Measurements from ENCODE around the gene C6. TPM values are rescaled to one million over a fixed set of nuclear protein-coding genes. Genes with fewer than 3 reads are reported as not detected.

Gene C6
- polyA plus RNA-seq, 3 donors: not detected

DNA sequence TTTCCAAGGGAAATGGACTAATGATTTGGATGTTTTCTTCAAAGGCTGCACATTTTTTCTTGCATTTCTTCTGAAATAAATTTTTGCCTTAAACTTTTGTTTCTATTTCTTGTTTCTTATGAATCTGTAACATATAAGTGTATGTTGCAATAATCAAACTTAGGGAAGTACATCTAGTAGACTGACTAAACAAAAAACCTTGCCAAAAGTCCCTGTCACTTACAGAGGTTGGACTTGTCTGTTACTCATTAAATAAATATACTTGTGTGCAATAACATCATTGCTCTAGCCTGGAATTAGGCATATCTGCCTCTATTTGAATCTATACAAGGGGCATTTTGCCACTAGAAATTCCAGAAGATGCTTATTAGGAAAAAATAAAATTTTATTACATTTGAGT, 56.6 kb downstream of the C6 start:
- H2AFZ ChIP-seq (ENCODE audit: insufficient read depth, low read depth, low read length, poor library complexity, severe bottlenecking): no peak overlapping the region
- Mint-ChIP-seq H3K36me3 (no peaks in the 10 kb centered on the region), H3K9me3 (peaks cover 0 to 4% (median 0%) of the 10 kb centered on the region in 7 donors), H3K27me3 (ENCODE audit: low read depth in 3 of 3) (no peaks in the 10 kb centered on the region), H3K27ac (no peak overlapping the region), H3K4me1 (no peaks in the 10 kb centered on the region), H3K4me3 (no peak overlapping the region)
- no peak overlapping the region for H3K9ac ChIP-seq (ENCODE audit: insufficient read depth, low read length, poor library complexity, severe bottlenecking)
- H3K4me3 ChIP-seq (replicated peaks in 1 of 3; ENCODE audit: low read depth in 2 of 3, low read length in 3 of 3): no peak overlapping the region
- no peak overlapping the region for H3K4me2 ChIP-seq (replicated peaks; ENCODE audit: extremely low read depth, low read length, poor library complexity, severe bottlenecking)
- no peaks in the 10 kb centered on the region for H3K36me3 ChIP-seq (replicated peaks in 1 of 2; ENCODE audit: control insufficient read depth in 1 of 2, insufficient read depth in 2 of 2, low read length in 2 of 2)
- no peaks in the 10 kb centered on the region for H3K79me2 ChIP-seq (ENCODE audit: insufficient read depth, low read length)
- no peak for DNase-seq
- peaks cover 0 to 3% of the 10 kb centered on the region in 2 donors for H3K9me3 ChIP-seq (replicated peaks in 1 of 2; ENCODE audit: control insufficient read depth in 1 of 2, insufficient read depth in 1 of 2, low read length in 2 of 2)
- no peak overlapping the region for H3K27ac ChIP-seq (ENCODE audit: low read depth in 1 of 2, low read length in 2 of 2)
- intact Hi-C loops (cut with micrococcal nuclease): no loop called here
- H3K27me3 ChIP-seq (ENCODE audit: control insufficient read depth in 2 of 2, insufficient read depth in 2 of 2, low read length in 2 of 2): no peaks in the 10 kb centered on the region
- TF ChIP-seq, protein P1, sequence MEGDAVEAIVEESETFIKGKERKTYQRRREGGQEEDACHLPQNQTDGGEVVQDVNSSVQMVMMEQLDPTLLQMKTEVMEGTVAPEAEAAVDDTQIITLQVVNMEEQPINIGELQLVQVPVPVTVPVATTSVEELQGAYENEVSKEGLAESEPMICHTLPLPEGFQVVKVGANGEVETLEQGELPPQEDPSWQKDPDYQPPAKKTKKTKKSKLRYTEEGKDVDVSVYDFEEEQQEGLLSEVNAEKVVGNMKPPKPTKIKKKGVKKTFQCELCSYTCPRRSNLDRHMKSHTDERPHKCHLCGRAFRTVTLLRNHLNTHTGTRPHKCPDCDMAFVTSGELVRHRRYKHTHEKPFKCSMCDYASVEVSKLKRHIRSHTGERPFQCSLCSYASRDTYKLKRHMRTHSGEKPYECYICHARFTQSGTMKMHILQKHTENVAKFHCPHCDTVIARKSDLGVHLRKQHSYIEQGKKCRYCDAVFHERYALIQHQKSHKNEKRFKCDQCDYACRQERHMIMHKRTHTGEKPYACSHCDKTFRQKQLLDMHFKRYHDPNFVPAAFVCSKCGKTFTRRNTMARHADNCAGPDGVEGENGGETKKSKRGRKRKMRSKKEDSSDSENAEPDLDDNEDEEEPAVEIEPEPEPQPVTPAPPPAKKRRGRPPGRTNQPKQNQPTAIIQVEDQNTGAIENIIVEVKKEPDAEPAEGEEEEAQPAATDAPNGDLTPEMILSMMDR (IDR thresholded peaks at IDR 0.05): no peak
- H4K20me1 ChIP-seq (ENCODE audit: insufficient read depth, low read length): no peaks in the 10 kb centered on the region
- no peaks in the 10 kb centered on the region for H3K4me1 ChIP-seq (ENCODE audit: control insufficient read depth in 1 of 2, insufficient read depth in 2 of 2, low read length in 2 of 2)

DNA sequence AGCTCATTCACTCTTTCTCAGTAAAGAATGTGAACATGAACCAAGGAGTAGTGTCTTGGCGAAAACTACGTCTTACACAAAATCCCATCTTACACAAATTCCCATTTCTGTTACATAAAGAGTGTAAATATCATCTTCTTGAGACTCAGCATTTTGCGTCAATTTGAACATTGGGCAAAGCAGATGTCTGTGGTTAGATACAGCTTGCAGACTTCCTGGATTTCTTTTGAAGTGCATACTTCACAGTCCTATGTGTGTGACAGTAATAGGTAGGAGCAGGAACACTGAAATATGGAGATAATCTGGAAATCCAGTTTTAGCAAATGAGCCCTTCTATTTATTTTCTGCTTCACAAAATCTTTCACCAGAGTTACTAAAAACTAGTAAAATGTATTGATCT, 58.8 kb downstream of the C6 start:
- no peaks in the 10 kb centered on the region for H4K20me1 ChIP-seq (ENCODE audit: insufficient read depth, low read length)
- H3K9me3 ChIP-seq (replicated peaks in 1 of 2; ENCODE audit: control insufficient read depth in 1 of 2, insufficient read depth in 1 of 2, low read length in 2 of 2): peaks cover 0 to 6% of the 10 kb centered on the region in 2 donors
- no peak overlapping the region for H3K4me3 ChIP-seq (replicated peaks in 1 of 3; ENCODE audit: low read depth in 2 of 3, low read length in 3 of 3)
- DNase-seq: no peak
- Mint-ChIP-seq H3K27me3 (ENCODE audit: low read depth in 3 of 3) (no peaks in the 10 kb centered on the region), H3K4me3 (no peak overlapping the region), H3K27ac (no peak overlapping the region), H3K36me3 (no peaks in the 10 kb centered on the region), H3K4me1 (no peaks in the 10 kb centered on the region), H3K9me3 (peaks cover 0 to 8% (median 0%) of the 10 kb centered on the region in 7 donors)
- TF ChIP-seq, protein P1 (IDR thresholded peaks at IDR 0.05): no peak
- H3K9ac ChIP-seq (ENCODE audit: insufficient read depth, low read length, poor library complexity, severe bottlenecking): no peak overlapping the region
- H3K79me2 ChIP-seq (ENCODE audit: insufficient read depth, low read length): no peaks in the 10 kb centered on the region
- no peaks in the 10 kb centered on the region for H3K4me1 ChIP-seq (ENCODE audit: control insufficient read depth in 1 of 2, insufficient read depth in 2 of 2, low read length in 2 of 2)
- H3K4me2 ChIP-seq (replicated peaks; ENCODE audit: extremely low read depth, low read length, poor library complexity, severe bottlenecking): no peak overlapping the region
- H3K27ac ChIP-seq (ENCODE audit: low read depth in 1 of 2, low read length in 2 of 2): no peak overlapping the region
- H2AFZ ChIP-seq (ENCODE audit: insufficient read depth, low read depth, low read length, poor library complexity, severe bottlenecking): no peak overlapping the region
- no peaks in the 10 kb centered on the region for H3K36me3 ChIP-seq (replicated peaks in 1 of 2; ENCODE audit: control insufficient read depth in 1 of 2, insufficient read depth in 2 of 2, low read length in 2 of 2)
- WGBS (ENCODE audit: insufficient coverage): no CpG with 5 or more reads among the region's 3 CpGs
- H3K27me3 ChIP-seq (ENCODE audit: control insufficient read depth in 2 of 2, insufficient read depth in 2 of 2, low read length in 2 of 2): no peaks in the 10 kb centered on the region
- intact Hi-C loops (cut with micrococcal nuclease): no loop called here
